Skin epidermis (tissue), 12 donors: ENCODE results near the gene C3orf22.

Source experiments
- H3K27ac ChIP-seq, 21 experiments: fragments of 200-600 bp; sonication (generic) in 11 of 21; one replicate each; pipeline ENCODE4 v1.5.0; 2020; ENCODE audit warnings: mild to moderate bottlenecking in 3 of 21, inconsistent platforms in 2 of 21, moderate library complexity in 2 of 21
- H3K4me3 ChIP-seq, 7 experiments: fragments of 200-600 bp; sonication (generic) in 2 of 7; one replicate each; pipeline ENCODE4 v1.5.0; 2020; ENCODE audit warnings: inconsistent platforms in 2 of 7, mild to moderate bottlenecking in 2 of 7, moderate library complexity in 1 of 7

C3orf22 gene

DNA sequence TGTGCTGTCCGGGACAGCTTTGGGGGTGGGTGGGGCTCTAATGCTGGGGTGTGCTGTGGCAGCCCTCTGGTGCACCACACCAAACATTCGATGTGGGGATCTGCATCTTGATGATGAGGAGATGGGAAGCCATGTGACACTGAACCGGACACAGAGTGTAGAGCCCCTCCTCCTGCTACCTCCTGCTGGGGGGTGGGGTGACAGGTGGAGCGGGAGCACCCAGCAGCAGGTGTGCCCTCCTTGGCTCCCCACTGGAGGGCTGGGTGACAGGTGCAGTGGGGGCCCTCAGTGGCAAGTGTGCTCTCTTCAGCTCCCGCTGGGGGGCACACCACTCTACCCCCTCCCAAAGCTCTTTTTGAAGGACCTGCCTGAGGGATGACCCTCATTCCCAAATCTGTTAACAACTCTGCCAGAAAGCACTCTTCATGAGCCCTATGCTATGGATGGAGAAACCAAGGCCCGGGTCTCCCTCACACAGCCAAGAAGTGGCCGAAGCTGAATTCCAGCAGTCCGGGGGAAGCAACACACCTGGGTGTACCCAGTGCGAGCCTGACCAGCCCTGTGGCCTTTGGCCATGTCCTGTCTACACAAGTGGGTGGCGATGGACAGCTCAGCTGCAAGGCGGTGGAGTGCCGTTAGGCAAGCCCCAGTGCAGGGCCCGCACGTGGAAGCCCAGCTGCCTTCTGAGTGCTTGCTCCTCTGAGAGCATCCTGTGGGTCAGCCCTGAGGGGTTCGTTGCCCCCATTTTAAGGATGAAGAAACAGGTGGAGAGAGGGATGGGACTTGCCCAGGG is 40.5 kb downstream of the C3orf22 start:
- Histone ChIP-seq H3K4me3 (no peak overlapping the region), H3K27ac (no peak overlapping the region)

DNA sequence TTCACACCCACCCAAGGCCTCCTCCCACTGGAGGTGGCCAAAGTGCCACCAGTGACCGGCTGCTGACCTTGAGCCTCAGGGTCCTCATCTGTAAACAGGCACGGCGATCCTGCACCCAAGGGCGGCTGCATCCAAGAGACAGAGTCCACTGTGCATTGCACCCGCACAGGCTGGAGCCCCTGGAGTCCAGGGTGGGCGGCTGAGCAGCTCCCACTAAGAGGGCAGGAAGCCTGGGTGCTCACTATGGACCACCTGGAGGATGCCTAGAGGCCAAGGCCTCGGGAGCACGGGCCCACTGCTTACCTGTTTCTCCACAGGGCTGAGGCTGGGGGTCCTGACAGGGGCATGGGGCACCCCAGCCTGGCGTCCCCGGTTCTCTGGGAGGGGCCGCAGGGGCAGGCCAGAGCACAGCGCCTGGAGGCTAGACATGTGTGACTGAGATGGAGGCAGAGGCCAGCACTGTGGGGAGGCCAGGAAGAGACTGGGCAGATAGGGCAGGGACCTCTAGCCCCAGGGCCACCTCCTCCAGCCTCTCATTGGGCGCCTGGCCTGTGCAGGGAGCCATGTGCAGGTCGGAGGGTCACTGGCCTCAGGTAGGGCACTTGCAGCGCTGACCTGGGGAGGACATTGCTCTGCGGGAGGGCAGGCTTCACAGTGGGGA is 41.3 kb downstream of the C3orf22 start, which contains the start of gene UROC1:
Gene UROC1, minus strand, starts transcription at position 483 of the 661 bp plus-strand sequence. Its CDS starts 54 bp downstream, at position 429.
- no peak within 1 kb of the TSS for H3K4me3 ChIP-seq

DNA sequence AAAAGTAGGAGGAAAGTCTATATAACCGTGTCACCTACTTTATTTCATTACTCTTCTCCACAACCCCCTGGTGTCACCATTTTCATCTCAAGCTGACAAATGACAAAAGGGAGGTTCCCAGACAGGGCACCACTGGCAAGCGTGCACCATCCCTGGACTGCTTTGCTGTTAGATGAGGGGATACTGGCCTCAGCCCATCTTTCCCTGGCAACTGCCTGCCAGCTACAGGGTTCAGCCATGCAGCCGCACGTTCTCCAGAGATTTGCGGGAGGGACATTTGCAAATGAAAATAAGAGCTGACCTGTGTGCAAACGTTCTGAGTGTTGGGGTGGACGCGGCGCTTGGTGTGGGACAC is 41.8 kb downstream of the C3orf22 start:
- H3K4me3 ChIP-seq = no peak overlapping the region

More for the DNA sequence above, 41.3 kb downstream of the C3orf22 start, which contains the start of gene UROC1:
- H3K27ac ChIP-seq = no peak within 1 kb of the TSS

DNA sequence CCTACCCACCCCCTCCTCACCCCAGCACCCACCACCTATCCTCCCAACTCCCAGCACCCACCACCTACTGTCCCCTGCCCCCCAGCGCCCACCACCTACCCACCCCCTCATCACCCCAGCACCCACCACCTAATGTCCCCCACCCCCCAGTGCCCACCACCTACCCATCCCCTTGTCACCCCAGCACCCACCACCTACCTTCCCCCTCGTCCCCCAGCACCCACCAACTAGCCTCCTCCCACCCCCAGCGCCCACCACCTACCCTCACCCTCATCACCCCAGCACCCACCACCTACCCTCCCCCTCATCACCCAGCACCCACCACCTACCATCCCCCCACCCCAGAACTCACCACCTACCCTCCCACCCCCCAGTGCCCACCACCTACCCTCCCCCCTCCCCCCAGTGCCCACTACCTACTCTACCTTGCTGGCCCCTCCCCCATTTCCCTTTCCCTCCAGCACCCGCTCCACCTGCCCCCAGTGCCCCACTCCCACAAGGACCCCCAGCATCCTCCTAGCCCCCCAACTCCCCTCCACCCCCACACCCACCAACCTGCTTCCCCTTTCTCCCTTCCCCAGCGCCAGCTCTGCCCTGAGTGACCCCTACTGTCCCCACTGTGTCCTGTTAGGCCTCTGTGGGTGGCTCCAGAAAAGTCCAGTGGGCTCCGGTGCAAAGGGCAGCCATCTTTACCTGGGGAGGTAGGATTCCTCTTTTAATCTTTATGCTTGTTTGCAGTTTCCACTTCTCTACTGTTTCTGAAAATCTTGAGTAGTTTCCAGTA is 42.4 kb downstream of the C3orf22 start:
- Histone ChIP-seq H3K4me3 (no peak overlapping the region), H3K27ac (no peak overlapping the region)

More for the DNA sequence above, 41.8 kb downstream of the C3orf22 start:
- H3K27ac ChIP-seq = no peak overlapping the region

DNA sequence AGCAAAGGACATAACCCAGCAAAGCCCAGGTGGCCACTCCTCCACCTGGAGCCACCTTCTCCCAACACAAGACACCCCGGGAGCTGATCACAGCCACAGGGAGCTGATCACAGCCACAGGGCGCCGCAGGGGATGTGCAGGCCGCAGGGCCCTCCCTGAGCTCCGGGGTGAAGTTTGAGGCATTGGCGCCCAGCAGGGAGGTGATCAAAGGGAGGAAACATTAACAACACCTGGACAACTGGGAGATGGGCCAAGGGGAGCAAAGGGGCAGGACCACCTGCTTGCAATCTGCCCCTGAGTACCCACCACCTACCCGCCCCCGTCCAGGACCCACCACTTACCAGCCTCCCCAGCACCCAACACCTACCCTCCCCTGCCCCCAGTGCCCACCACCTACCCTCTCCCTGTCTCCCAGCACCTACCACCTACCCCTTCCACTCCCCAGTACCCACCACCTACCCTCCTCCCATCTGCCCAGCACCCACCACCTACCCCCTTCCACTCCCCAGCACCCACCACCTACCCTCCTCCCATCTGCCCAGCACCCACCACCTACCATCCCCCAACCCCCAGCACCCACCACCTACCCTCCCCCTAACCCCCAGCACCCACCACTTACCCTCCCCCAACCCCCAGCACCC is 43.5 kb downstream of the C3orf22 start:
- no peak overlapping the region for H3K4me3 ChIP-seq
- H3K27ac ChIP-seq = no peak overlapping the region

DNA sequence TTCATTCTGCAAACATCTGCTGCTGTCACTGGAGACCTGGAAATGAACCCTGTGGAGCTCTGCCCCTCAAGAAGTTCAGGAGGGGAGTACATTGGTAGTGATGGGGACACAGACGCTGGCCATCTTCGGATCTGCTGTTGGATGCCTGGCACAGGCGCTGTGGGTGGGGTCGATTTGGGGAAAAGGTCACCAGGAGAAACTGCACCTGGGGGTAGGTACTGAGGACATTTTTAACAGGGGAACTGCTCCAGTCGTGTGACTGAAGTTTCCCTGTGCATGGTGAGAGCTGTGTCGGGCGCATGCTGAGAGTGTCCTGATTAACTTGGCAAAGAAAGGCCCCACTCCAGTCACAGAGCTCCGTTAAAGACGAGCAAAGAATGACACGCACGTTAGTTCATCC is 44.6 kb downstream of the C3orf22 start:
- Histone ChIP-seq H3K4me3 (no peak overlapping the region), H3K27ac (no peak overlapping the region)

DNA sequence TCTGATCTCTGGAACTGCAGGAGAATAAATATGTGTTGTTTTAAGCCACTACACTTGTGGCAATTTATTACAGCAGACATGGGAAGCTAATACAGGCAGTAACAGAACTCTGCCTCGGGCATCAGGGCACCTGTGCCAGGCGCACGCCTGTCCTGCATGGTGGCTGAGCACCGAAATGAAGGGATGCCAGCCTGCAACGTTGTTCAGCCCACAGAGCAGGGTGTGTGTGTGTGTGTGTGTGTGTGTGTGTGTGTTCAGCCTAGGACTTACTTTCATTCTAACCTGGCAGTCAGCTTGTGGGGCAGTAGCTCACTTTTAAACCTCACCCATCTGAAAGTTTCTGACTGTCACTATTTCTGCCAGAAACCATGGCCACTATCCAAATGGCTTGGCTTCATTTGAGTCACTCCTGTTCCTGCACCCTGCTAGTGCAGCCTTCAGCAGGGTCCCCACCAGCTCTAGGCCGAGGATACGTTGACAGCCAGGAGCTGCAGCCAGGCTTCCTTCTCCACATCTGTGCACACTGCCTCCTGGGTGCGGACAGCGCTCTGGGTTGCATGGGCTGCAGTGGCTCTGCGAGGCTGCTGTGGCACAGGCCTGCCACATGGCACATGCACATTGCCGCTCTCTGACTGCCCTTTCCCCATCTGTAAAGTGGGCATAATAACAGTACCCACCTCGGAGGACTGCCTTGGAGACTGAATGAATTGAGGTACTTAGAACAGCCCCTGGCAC is 45.6 kb downstream of the C3orf22 start:
- no peak overlapping the region for H3K27ac ChIP-seq
- H3K4me3 ChIP-seq = no peak overlapping the region

DNA sequence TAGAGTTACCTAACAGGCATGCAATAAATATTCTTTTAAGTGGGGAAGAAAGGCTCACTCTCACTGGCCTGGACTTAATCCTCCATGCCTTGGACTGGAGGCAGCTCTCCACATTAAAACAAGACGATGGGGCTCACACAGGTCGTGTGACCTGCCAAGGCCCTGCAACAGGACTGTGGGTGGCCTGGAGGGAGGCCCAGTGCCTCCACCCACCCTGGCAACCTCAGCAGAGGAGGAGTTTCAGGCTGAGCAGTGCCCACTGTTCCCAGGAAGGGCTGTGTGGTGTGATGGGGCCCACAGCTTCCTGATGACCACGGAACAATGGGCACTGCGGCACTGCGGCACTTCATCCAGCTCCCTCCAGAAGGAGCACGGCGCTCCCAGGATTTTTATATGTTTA is 46.7 kb downstream of the C3orf22 start:
- Histone ChIP-seq H3K27ac (no peak overlapping the region), H3K4me3 (no peak overlapping the region)

DNA sequence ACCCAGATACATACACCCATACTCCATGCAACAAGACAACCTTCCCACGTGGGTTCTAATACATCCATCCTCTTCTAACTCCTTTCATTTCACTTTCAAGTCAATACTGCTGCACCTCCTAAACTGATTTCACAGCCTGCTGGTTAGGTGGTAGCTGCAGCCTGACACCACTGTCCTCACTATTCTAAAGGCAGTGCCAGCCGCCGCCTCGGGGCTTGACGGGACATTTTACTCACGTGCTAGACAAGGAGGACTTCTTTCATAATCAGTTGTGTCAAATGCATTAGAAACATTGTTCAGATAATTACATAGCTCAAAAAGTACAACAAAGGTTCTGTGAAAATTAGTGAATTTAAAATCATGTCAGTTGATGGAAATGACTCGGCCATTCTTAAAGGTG is 47.4 kb downstream of the C3orf22 start:
- H3K27ac ChIP-seq = no peak overlapping the region
- no peak overlapping the region for H3K4me3 ChIP-seq

DNA sequence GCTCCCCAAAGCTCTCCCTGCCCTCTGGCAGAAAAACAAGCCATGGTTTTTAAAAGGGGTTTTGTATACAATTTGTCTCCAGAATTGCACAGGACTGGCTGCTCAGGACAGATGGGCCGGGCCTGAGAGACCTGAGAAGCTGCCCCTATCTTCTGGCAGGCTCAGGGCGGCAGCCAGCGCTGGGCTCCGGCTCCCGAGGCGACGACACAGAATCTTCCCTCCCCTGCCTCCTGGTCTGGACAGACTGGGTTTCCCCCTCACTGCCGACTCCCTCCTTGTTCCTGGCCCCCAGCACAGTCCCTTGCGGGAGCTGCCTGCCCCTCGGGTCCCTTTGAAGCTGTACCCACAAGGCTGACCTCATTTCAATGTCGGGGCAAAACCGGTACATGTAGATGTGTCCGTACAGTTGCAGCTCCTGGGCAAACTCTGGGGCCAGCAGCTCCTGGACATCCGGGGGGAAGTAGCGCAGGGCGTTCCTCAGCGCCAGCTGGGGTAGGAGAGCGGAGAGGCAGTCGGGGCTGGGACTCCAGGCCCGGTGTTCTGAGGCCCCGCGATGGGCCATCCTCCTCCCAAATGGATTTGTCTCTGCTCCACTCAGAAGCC is 48.3 kb downstream of the C3orf22 start:
- no peak overlapping the region for H3K27ac ChIP-seq
- no peak overlapping the region for H3K4me3 ChIP-seq

DNA sequence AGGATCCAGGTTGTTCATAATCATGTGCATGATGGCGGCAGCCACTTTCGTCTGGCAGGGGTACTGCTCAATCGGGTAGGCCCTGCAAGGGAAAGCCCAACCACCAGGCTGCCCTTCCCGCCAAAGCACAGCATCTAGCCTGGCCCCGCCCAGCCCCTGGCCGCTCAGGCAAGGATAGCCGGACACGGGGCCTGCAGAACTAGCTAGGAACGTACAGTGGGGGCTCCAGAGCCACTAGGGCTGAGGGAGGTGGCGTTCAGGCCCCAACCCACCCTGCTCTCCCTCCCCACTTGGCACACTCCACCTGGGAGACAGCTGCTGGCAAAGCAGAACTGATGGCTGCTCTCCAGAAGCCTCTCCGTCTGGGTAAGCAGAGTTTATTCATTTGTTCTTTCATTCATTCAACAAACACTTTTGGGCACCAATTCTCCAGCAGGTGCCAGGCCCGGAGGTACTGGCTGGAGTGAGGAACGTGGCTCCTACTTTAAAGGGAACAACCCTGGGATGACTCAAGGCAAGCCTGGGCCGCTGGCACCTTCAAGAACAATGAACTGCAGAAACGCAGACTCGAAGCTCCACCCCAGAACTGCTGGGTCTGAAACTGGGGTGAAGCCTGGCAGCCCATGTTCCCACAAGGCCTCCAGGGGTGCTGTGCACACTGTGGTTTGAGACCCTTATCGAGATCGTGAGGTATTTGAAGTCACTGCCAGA is 49.0 kb downstream of the C3orf22 start:
- Histone ChIP-seq H3K4me3 (no peak overlapping the region), H3K27ac (no peak overlapping the region)

DNA sequence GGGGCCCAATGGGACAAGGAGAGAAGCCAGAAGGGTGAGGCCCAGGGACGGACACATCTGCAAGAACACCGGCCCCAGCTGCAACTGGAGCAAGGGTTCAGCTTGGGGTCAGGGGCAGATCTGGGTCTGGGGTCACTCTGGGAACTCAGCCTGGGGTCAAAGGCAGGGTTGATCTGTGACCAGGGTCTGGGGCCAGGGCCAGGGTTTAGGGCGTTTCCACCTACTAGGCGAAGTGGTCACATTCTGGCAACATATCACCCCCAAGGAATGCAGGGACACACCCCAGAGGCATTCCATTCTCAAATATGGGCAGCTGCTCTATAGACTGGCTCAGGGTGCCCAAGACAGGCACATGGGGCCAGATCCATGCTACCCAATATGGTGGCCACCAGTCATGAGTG is 50.2 kb downstream of the C3orf22 start:
- H3K27ac ChIP-seq = no peak overlapping the region
- no peak overlapping the region for H3K4me3 ChIP-seq

DNA sequence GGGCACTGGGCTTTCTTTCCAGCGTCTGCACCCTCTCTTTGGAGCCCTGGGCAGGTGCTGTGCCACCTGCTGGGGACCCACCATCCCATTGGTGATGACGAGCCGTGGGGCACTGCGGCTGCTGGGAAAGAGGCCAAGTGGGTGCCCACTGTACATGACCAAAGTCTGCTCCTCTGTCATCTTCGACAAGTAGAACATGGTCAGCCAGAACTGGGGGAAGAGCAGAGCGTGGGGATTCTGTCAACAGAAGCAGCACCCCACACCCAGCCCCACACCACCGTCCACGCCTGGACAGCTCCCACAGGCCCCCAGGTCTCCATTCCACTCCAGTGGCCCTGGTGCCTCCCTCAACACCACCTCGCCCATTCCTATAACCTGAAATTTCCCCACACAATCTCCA is 50.8 kb downstream of the C3orf22 start:
- Histone ChIP-seq H3K27ac (no peak overlapping the region), H3K4me3 (no peak overlapping the region)

DNA sequence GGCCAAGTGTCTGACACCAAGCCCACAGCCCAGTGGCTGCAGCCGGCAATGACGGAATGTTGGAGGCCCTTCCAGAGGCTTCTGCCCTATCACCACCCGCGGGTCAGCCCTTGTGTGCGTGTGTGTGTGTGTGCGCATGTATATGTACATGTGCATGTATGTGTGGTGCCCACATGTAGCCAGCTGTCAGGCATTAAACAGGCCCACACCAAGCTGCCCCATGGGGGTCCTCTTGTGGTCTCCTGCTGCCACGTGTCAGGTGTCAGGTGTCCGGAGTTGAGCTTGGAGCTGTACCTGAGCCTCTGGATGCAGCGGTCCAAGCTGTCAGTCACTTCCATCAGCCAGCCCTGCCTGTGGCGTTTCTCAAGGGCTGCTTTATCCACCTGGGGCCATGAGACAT is 55.0 kb downstream of the C3orf22 start:
- Histone ChIP-seq H3K27ac (no peak overlapping the region), H3K4me3 (no peak overlapping the region)

DNA sequence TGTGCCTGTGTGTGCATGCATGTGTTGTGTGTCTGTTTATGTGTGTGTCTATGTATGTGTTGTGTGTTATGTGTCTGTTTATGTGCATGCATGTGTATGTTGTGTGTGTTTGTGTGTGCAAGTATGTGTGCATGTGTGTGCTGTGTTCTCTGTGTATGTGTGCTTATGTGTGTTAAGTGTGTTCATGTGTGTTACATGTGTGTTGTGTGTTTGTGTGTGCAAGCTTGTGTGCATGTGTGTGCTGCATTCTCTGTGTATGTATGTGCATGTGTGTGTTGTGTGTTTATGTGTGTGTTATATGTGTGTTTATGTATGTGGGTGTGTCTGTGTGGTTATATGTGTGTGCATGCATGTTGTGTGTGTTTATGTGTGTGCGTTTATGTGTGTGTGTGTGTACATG is 56.1 kb downstream of the C3orf22 start:
- Histone ChIP-seq H3K27ac (no peak overlapping the region), H3K4me3 (no peak overlapping the region)

DNA sequence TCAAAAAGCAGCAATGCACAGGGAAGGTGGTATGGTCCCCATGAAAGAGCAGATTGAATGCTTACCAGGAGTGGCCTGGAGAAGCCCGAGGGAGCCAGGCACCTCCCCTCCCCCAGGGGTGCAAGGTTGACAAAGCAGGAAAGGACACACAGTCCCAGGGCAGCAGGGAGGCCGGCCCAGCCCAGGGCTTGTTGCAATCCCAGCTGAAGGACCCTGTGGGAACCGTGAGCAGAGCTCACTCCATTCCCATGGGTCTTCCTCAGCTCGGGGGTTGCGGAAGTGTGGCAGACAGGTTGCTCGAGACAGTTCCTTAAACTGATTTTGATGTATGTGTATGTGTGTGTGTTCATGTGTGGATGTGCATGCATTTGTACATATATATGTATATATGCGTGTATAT is 57.0 kb downstream of the C3orf22 start:
- H3K4me3 ChIP-seq = no peak overlapping the region
- no peak overlapping the region for H3K27ac ChIP-seq

DNA sequence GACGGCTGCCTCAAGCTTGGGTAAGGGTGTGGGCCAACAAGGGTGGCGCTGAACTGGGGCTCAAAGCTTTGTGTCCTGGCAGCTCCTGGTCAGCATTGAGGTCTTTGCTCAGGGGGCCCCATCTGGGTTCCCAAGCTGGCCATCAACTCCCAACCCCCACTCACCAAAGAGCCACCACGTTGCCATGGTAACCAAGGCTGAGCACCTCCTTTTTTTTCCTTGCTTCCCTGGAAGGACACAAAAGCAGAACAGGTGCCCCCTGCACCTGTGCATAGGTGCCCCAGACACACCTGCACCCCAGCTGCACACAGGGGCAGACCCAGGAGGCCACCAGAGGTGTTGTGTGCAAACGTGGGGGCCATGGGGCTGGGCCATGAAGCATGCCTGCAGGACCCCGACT is 57.7 kb downstream of the C3orf22 start:
- Histone ChIP-seq H3K4me3 (no peak overlapping the region), H3K27ac (no peak overlapping the region)

DNA sequence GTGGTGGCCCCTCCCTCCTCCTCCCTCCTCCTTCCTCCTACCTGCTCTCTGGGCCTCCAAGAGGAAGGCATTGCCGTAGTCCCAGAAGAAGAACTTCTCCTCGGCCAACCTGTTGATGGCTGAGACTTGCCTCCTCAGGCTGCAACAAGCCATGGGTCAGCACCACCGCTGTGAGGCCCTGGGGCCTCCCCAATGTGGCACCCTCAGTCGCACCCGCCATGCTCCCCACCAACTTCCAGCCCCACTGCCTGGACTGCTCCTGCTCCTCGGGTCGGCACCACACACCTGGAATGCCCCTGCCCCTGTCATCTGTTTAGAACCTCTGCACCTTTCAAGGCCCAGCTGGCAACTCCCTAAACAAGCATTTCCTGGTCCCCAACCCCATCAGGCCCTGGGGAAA is 58.7 kb downstream of the C3orf22 start:
- no peak overlapping the region for H3K4me3 ChIP-seq
- H3K27ac ChIP-seq = no peak overlapping the region
